Smooth muscle cell (in vitro differentiated cells): ENCODE data around the gene BID. TPM values are rescaled to one million over a fixed set of nuclear protein-coding genes. Genes with fewer than 3 reads are reported as not detected.
A peak's percentile ranks its signal among the peaks of the same experiment; 100 is the strongest.

Experiments
- DNase-seq: peaks from one replicate; lab custom pipeline; 2025; ENCODE audit not compliant: unreplicated experiment; lab: John Stamatoyannopoulos, UW
- H2AFZ ChIP-seq: fragments of 200-600 bp; sonication (generic); 2 replicates; pipeline ENCODE4 v1.6.0; 2016; ENCODE audit warnings: antibody characterized with exemption, low read depth, mild to moderate bottlenecking
- H3F3A ChIP-seq: fragments of 200-600 bp; sonication (generic); 2 replicates; pipeline ENCODE4 v1.6.0; 2017; ENCODE audit warnings: antibody characterized with exemption, low read depth
- H3K27ac ChIP-seq: fragments of 200-600 bp; sonication (generic); 2 replicates; pipeline ENCODE4 v1.5.1; 2016; ENCODE audit warnings: low read depth, mild to moderate bottlenecking
- H3K27me3 ChIP-seq: fragments of 200-600 bp; sonication (generic); 2 replicates; pipeline ENCODE4 v1.6.1; 2016; ENCODE audit warnings: low read depth, mild to moderate bottlenecking
- H3K36me3 ChIP-seq: fragments of 200-600 bp; sonication (generic); 2 replicates; pipeline ENCODE4 v1.5.1; 2016; ENCODE audit warnings: low read depth
- H3K4me1 ChIP-seq: fragments of 200-600 bp; sonication (generic); 2 replicates; pipeline ENCODE4 v1.5.1; 2016; ENCODE audit warnings: low read depth
- H3K4me2 ChIP-seq: fragments of 200-600 bp; sonication (generic); 2 replicates; pipeline ENCODE4 v1.6.0; 2016; ENCODE audit warnings: mild to moderate bottlenecking
- H3K4me3 ChIP-seq: fragments of 200-600 bp; sonication (generic); 2 replicates; pipeline ENCODE4 v1.5.1; 2016; ENCODE audit warnings: mild to moderate bottlenecking
- H3K79me2 ChIP-seq: fragments of 200-600 bp; sonication (generic); 2 replicates; pipeline ENCODE4 v1.6.0; 2016; ENCODE audit warnings: low read depth, mild to moderate bottlenecking
- H3K9ac ChIP-seq: fragments of 200-600 bp; sonication (generic); 2 replicates; pipeline ENCODE4 v1.6.0; 2016; ENCODE audit warnings: low read depth
- H3K9me3 ChIP-seq: fragments of 200-600 bp; sonication (generic); replicated peaks from 2 replicates; pipeline ENCODE4 v1.5.1; 2016; ENCODE audit warnings: low read depth
- H4K20me1 ChIP-seq: fragments of 200-600 bp; sonication (generic); 2 replicates; pipeline ENCODE4 v1.6.0; 2016; ENCODE audit warnings: low read depth
- CTCF ChIP-seq: fragments of 200-600 bp; sonication (generic); IDR thresholded peaks from 2 replicates; pipeline ENCODE4 v1.5.1; 2017; ENCODE audit warnings: borderline replicate concordance, mild to moderate bottlenecking, antibody characterized with exemption; ENCODE audit not compliant: insufficient read depth, poor library complexity, severe bottlenecking
- WGBS: methylation state at CpG from one replicate; pipeline ENCODE4 v1.1.7; 2016; ENCODE audit warnings: low lambda C conversion rate; 5-methylcytosine and 5-hydroxymethylcytosine counted together
- polyA plus RNA-seq: library from polyadenylated mRNA; unstranded; fragments of >200 nt; fragmentation: Nextera tagmentation; extraction: Ambion mirVana; gene quantifications from 2 replicates; pipeline ENCODE4 v1.2.1, GENCODE V29; 2016
- total RNA-seq: library from RNA; depleted of rRNA; stranded (reverse); fragments of >200 nt; gene quantifications from 2 replicates; pipeline ENCODE4 v1.2.3, GENCODE V29; 2014

BID gene
- total and polyA plus RNA-seq, 2 experiments from 2014 or later: 8.1 to 26.9 TPM

GRCh38 chr22:17734187-17734586 is 40.1 kb downstream of the BID start:
- H3K27ac ChIP-seq: peak overlapping the region; percentile 6
- H3K9ac ChIP-seq: no peak overlapping the region
- no peak for TF ChIP-seq CTCF
- no peaks in the 10 kb centered on the region for H3K79me2 ChIP-seq
- DNase-seq: no peak
- no peaks in the 10 kb centered on the region for H3K9me3 ChIP-seq
- 57% methylated on average over 4 of the region's 4 CpGs for WGBS
- H3K4me3 ChIP-seq: no peak overlapping the region
- H3K4me2 ChIP-seq: no peak overlapping the region
- peaks cover 5% of the 10 kb centered on the region for H3K36me3 ChIP-seq
- H4K20me1 ChIP-seq: no peaks in the 10 kb centered on the region
- H3F3A ChIP-seq: peaks cover 3% of the 10 kb centered on the region
- H3K27me3 ChIP-seq: no peaks in the 10 kb centered on the region
- H3K4me1 ChIP-seq: no peaks in the 10 kb centered on the region
- H2AFZ ChIP-seq: no peak overlapping the region

- TF ChIP-seq CTCF: no peak
- Histone ChIP-seq H3K27me3 (no peaks in the 10 kb centered on the region), H2AFZ (no peak overlapping the region), H3K4me3 (no peak overlapping the region), H3K9me3 (no peaks in the 10 kb centered on the region), H3K9ac (no peak overlapping the region), H3K36me3 (peaks cover 5% of the 10 kb centered on the region), H3K27ac (no peak overlapping the region), H3K79me2 (no peaks in the 10 kb centered on the region), H4K20me1 (no peaks in the 10 kb centered on the region), H3K4me2 (no peak overlapping the region), H3F3A (peaks cover 3% of the 10 kb centered on the region), H3K4me1 (no peaks in the 10 kb centered on the region)
- WGBS: 78% methylated on average over 3 of the region's 3 CpGs
- no peak for DNase-seq
These were observed 40.8 kb downstream of the BID start for GRCh38 chr22:17733466-17733865.

- H3K9me3 ChIP-seq: no peaks in the 10 kb centered on the region
- no peak overlapping the region for H3K27ac ChIP-seq
- H3K27me3 ChIP-seq: no peaks in the 10 kb centered on the region
- no peak overlapping the region for H3K4me2 ChIP-seq
- 100% methylated on average over 2 of the region's 2 CpGs for WGBS
- DNase-seq: no peak
- no peak overlapping the region for H3K4me3 ChIP-seq
- H2AFZ ChIP-seq: no peak overlapping the region
- peaks cover 3% of the 10 kb centered on the region for H3F3A ChIP-seq
- no peaks in the 10 kb centered on the region for H3K4me1 ChIP-seq
- H3K79me2 ChIP-seq: no peaks in the 10 kb centered on the region
- TF ChIP-seq CTCF: no peak
- H3K36me3 ChIP-seq: peaks cover 5% of the 10 kb centered on the region
- no peaks in the 10 kb centered on the region for H4K20me1 ChIP-seq
- no peak overlapping the region for H3K9ac ChIP-seq
These were observed 41.9 kb downstream of the BID start for GRCh38 chr22:17732251-17732854.

GRCh38 chr22:17729561-17729960 is 44.7 kb downstream of the BID start:
- Histone ChIP-seq H3K9me3 (no peaks in the 10 kb centered on the region), H3K4me1 (no peaks in the 10 kb centered on the region), H3K79me2 (no peaks in the 10 kb centered on the region), H2AFZ (no peak overlapping the region), H3K27ac (no peak overlapping the region), H3K36me3 (peaks cover 5% of the 10 kb centered on the region), H3F3A (peaks cover 3% of the 10 kb centered on the region), H3K4me2 (no peak overlapping the region), H3K9ac (no peak overlapping the region), H3K4me3 (no peak overlapping the region), H3K27me3 (no peaks in the 10 kb centered on the region), H4K20me1 (no peaks in the 10 kb centered on the region)
- no peak for TF ChIP-seq CTCF
- 94% methylated on average over 6 of the region's 6 CpGs for WGBS
- no peak for DNase-seq
